SH-SY5Y (cell line): Measurements from ENCODE around the gene DEPDC1B.

ENCODE experiments used
- GATA2 ChIP-seq: IDR thresholded peaks from 2 replicates; pipeline ENCODE4 v1.6.1; 2011; ENCODE audit warnings: mild to moderate bottlenecking, low read depth, low read length
- GATA3 ChIP-seq: IDR thresholded peaks from 2 replicates; pipeline ENCODE4 v1.6.1; 2011; ENCODE audit warnings: low read depth, mild to moderate bottlenecking, low read length, moderate library complexity

Gene DEPDC1B

GRCh38 chr5:60699609-60700415, at the start of gene DEPDC1B:
DEPDC1B (minus strand) TSS chr5:60700166; CDS start chr5:60700093, 73 bp downstream.
- TF ChIP-seq GATA2 (no peak), GATA3 (no peak)

- TF ChIP-seq GATA2 (no peak), GATA3 (no peak)
Observed at GRCh38 chr5:60744682-60745081, 44.7 kb upstream of the DEPDC1B start.

- TF ChIP-seq GATA2 = no peak
Observed at GRCh38 chr5:60743511-60744314, 43.7 kb upstream of the DEPDC1B start.

- no peak for TF ChIP-seq GATA3
- no peak for TF ChIP-seq GATA2
Observed at GRCh38 chr5:60740322-60740721, 40.4 kb upstream of the DEPDC1B start.

- no peak for TF ChIP-seq GATA2
- TF ChIP-seq GATA3 = no peak
Observed at GRCh38 chr5:60738933-60739332, 39.0 kb upstream of the DEPDC1B start.

GRCh38 chr5:60738461-60738860, 38.5 kb upstream of the DEPDC1B start:
- no peak for TF ChIP-seq GATA2
- no peak for TF ChIP-seq GATA3

DNA sequence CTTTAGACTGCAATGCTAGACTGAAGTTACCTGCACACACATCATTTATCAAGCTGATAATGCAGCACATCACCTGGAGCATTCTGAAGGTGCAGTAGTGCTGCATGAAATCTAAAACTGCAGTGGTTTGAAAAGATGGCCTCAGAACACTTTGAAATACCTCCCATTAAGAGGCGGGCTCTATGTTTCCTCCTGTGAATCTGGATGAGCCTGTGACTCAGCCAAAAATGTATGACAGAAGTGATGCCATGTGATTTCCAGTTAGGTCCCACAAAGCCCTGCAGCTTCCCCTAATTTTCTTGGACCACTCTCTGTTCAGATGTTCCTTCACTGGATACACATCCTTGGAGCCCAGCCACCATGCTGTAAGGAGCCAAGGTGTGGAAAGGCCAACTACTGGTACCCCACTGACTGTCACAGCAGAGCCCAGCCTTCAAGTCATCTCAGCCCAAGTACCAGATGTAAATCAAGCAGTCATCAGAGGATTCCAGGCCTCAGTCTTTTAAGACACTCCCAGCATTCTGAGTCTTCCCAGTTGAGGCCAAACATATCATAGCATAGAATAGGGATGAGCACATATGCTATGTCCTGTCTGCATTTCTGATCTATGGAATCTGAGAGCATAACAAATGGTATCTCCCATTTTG, 27.2 kb upstream of the DEPDC1B start:
- TF ChIP-seq GATA2 (no peak), GATA3 (no peak)

- TF ChIP-seq GATA3 (no peak), GATA2 (no peak)
Observed at GRCh38 chr5:60724126-60724525, 24.2 kb upstream of the DEPDC1B start.

GRCh38 chr5:60722416-60722815, 22.4 kb upstream of the DEPDC1B start:
- TF ChIP-seq GATA2 = no peak
- TF ChIP-seq GATA3 = no peak

GRCh38 chr5:60719329-60719728, 19.4 kb upstream of the DEPDC1B start:
- TF ChIP-seq GATA3 = no peak
- TF ChIP-seq GATA2 = no peak

DNA sequence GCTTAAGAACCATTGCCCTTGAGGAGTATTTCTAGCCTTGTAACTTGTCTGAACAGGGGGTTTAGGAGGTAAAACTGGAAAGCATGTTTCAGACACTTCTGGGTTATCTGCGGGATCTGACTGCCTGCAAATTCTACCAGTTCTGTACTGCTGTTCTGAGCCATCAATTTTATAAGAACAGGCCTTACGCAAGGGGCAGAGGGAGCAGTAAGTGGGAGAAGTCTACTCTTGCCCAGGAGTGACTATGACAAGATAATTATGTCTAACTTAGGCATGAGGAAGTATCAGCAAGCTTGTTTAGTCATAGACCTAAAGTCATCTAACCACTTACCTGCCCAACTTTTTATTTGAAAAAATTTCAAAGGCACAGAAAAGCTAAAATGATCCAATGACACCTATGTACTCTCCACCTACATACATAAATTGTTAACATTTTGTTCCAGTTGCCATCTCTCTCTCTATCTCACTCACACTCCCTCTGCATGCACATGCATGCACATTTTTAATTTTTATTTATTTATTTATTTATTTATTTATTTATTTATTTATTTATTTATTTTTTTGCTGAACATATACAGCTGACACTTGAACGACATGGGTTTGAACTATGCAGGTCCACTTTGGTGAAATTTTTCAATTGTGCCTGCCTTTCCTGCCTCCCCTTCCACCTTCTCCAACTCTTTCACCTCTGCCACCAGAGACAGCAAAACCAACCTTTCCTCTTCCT, 18.4 kb upstream of the DEPDC1B start:
- no peak for TF ChIP-seq GATA2
- no peak for TF ChIP-seq GATA3

DNA sequence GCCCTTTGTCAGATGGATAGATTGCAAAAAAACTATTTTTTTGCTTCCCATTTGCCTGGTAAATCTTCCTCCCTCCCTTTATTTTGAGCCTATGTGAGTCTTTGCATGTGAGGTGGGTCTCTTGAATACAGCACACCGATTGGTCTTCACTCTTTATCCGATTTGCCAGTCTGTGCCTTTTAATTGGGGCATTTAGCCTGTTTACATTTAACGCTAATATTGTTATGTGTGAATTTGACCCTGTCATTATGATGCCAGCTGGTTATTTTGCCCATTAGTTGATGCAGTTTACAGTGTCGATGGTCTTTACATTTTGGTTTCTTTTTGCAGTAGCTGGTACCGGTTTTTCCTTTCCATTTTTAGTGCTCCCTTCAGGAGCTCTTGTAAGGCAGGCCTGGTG, 13.0 kb upstream of the DEPDC1B start:
- TF ChIP-seq GATA2 (no peak), GATA3 (no peak)

GRCh38 chr5:60710362-60710761, 10.4 kb upstream of the DEPDC1B start:
- TF ChIP-seq GATA3 = no peak
- no peak for TF ChIP-seq GATA2

GRCh38 chr5:60705144-60705543, 5.2 kb upstream of the DEPDC1B start:
- TF ChIP-seq GATA2 = no peak
- no peak for TF ChIP-seq GATA3

DNA sequence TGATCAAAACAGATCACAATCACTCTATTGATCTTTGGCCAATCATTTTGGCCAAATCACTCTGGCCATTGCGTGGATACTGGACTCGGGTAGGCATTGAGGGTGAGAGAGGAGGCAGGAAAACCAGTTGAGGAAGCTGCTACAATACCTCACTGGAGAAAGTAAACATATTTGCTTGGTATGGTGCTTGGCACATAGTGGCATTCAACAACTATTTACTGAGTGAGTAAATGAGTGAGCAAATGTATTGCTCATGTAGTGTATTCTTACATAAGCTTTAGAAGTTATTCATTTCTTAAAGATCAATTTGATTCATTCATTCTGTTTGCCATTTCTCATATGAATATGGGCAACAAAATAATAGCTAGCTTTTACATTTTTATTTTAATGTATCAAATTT, 4.0 kb upstream of the DEPDC1B start:
- no peak for TF ChIP-seq GATA2
- TF ChIP-seq GATA3 = no peak
